Neuronal stem cell (in vitro differentiated cells): ENCODE measurements around the gene SLC2A10.

Experiments
- DNase-seq: peaks from one replicate; pipeline ENCODE4 v3.0.0-alpha.2; 2013; ENCODE audit warnings: low spot score
- H2AFZ ChIP-seq: one replicate; pipeline ENCODE4 v1.6.1; 2013; ENCODE audit warnings: mild to moderate bottlenecking, low read length, inconsistent platforms
- H2AK5ac ChIP-seq: 2 replicates; pipeline ENCODE4 v1.6.1; 2013; ENCODE audit warnings: low read depth, mild to moderate bottlenecking, inconsistent platforms, low read length, moderate library complexity, mixed read lengths
- H2BK120ac ChIP-seq: 2 replicates; pipeline ENCODE4 v1.6.1; 2013; ENCODE audit warnings: low read depth, mild to moderate bottlenecking, inconsistent platforms, low read length, moderate library complexity, mixed read lengths
- H2BK12ac ChIP-seq: one replicate; pipeline ENCODE4 v1.6.1; 2013; ENCODE audit warnings: low read length, inconsistent platforms
- H2BK15ac ChIP-seq: 2 replicates; pipeline ENCODE4 v1.6.1; 2013; ENCODE audit warnings: mild to moderate bottlenecking, low read length, inconsistent platforms, mixed read lengths
- H2BK5ac ChIP-seq: one replicate; pipeline ENCODE4 v1.6.1; 2013; ENCODE audit warnings: inconsistent platforms, mild to moderate bottlenecking, low read length, moderate library complexity
- H3K14ac ChIP-seq: one replicate; pipeline ENCODE4 v1.6.1; 2013; ENCODE audit warnings: low read length, inconsistent platforms
- H3K18ac ChIP-seq: 2 replicates; pipeline ENCODE4 v1.6.1; 2013; ENCODE audit warnings: low read length, inconsistent platforms
- H3K23ac ChIP-seq: 2 replicates; pipeline ENCODE4 v1.6.1; 2013; ENCODE audit warnings: low read depth, mild to moderate bottlenecking, mixed read lengths, low read length, inconsistent platforms; ENCODE audit not compliant: poor library complexity
- H3K27ac ChIP-seq: replicated peaks from 3 replicates; pipeline ENCODE4 v1.5.1; 2013; ENCODE audit warnings: low read length, inconsistent platforms
- H3K27me3 ChIP-seq, 3 experiments: 2 replicates each; pipeline ENCODE4 v1.6.1; 2013; ENCODE audit warnings: low read length in 3 of 3, mild to moderate bottlenecking in 2 of 3, inconsistent platforms in 1 of 3, low read depth in 1 of 3, mixed read lengths in 1 of 3, moderate library complexity in 1 of 3; ENCODE audit not compliant: control insufficient read depth in 3 of 3, insufficient read depth in 3 of 3
- H3K36me3 ChIP-seq, 2 donors: replicated peaks in 1 of 2; 2 replicates each; pipeline ENCODE4 v1.6.1; 2013; ENCODE audit warnings: low read length in 2 of 2; ENCODE audit not compliant: control insufficient read depth in 2 of 2, insufficient read depth in 2 of 2
- H3K4ac ChIP-seq: 2 replicates; pipeline ENCODE4 v1.6.1; 2013; ENCODE audit warnings: inconsistent platforms, mild to moderate bottlenecking, low read length, moderate library complexity
- H3K4me1 ChIP-seq, 2 donors: 1 replicate in 1 of 2; 2 replicates in 1 of 2; pipeline ENCODE4 v1.6.1; 2013; ENCODE audit warnings: low read length in 2 of 2, low read depth in 1 of 2; ENCODE audit not compliant: control insufficient read depth in 2 of 2, insufficient read depth in 1 of 2
- H3K4me2 ChIP-seq: one replicate; pipeline ENCODE4 v1.6.1; 2013; ENCODE audit warnings: mild to moderate bottlenecking, low read length, inconsistent platforms; ENCODE audit not compliant: insufficient read depth, poor library complexity, severe bottlenecking
- H3K4me3 ChIP-seq, 2 donors: 2 replicates each; pipeline ENCODE4 v1.5.1; 2013; ENCODE audit warnings: low read length in 2 of 2, mild to moderate bottlenecking in 2 of 2, inconsistent platforms in 1 of 2, moderate library complexity in 1 of 2
- H3K79me1 ChIP-seq: one replicate; pipeline ENCODE4 v1.6.1; 2013; ENCODE audit warnings: low read depth, mild to moderate bottlenecking, inconsistent platforms, low read length, moderate library complexity
- H3K9ac ChIP-seq: one replicate; pipeline ENCODE4 v1.6.1; 2013; ENCODE audit warnings: mild to moderate bottlenecking, low read depth, low read length, inconsistent platforms; ENCODE audit not compliant: poor library complexity
- H3K9me3 ChIP-seq, 2 donors: replicated peaks in 1 of 2; 2 replicates each; pipeline versions ENCODE3 to v1.6.1; 2013; ENCODE audit warnings: low read length in 2 of 2, mild to moderate bottlenecking in 2 of 2, inconsistent platforms in 1 of 2, low read depth in 1 of 2, mixed read lengths in 1 of 2, moderate library complexity in 1 of 2; ENCODE audit not compliant: control insufficient read depth in 2 of 2, insufficient read depth in 1 of 2
- H4K8ac ChIP-seq: one replicate; pipeline ENCODE4 v1.6.1; 2013; ENCODE audit warnings: low read depth, mild to moderate bottlenecking, inconsistent platforms, low read length, moderate library complexity
- H4K91ac ChIP-seq: one replicate; pipeline ENCODE4 v1.6.1; 2013; ENCODE audit warnings: low read length, low read depth, mild to moderate bottlenecking, inconsistent platforms; ENCODE audit not compliant: poor library complexity
- WGBS, 2 donors: extraction: QIAGEN DNeasy Blood & Tissue Kit; methylation state at CpG; one replicate each; pipeline ENCODE4 v1.1.7; 2013; ENCODE audit warnings: missing lambda C conversion rate in 2 of 2, mixed read lengths in 1 of 2; ENCODE audit not compliant: insufficient read length in 2 of 2, insufficient replicate concordance in 1 of 2; ENCODE audit errors: extremely low coverage in 2 of 2; 5-methylcytosine and 5-hydroxymethylcytosine counted together

Gene SLC2A10

GRCh38 chr20:46696791-46697279, 12.6 kb upstream of the SLC2A10 start:
- Histone ChIP-seq H3K36me3 (no peaks in the 10 kb centered on the region), H3K79me1 (no peaks in the 10 kb centered on the region), H3K4me1 (peaks cover 4 to 32% of the 10 kb centered on the region in 2 donors), H2AFZ (peak overlapping the region; percentile 14), H3K9me3 (peaks cover 0 to 5% of the 10 kb centered on the region in 2 donors), H3K4me3 (no peak overlapping the region), H3K23ac (no peak overlapping the region), H3K27ac (no peak overlapping the region), H3K4ac (no peak overlapping the region), H3K9ac (no peak overlapping the region), H2BK12ac (no peak overlapping the region), H2BK5ac (no peak overlapping the region), H2BK120ac (no peak overlapping the region), H2AK5ac (peak overlapping the region; percentile 54), H2BK15ac (peak overlapping the region; percentile 27), H4K91ac (no peak overlapping the region), H3K4me2 (no peak overlapping the region), H3K14ac (no peak overlapping the region), H4K8ac (no peak overlapping the region), H3K27me3 (no peaks in the 10 kb centered on the region), H3K18ac (no peak overlapping the region)
- DNase-seq, result no peak
- WGBS, 2 donors, result no CpG with 5 or more reads among the region's 3 CpGs

GRCh38 chr20:46698788-46699187, 10.7 kb upstream of the SLC2A10 start:
- no peak overlapping the region for H2BK15ac ChIP-seq

GRCh38 chr20:46699651-46700359, 9.6 kb upstream of the SLC2A10 start:
- H3K23ac ChIP-seq, result no peak overlapping the region
- DNase-seq, result no peak
- no peak overlapping the region for H4K8ac ChIP-seq
- no peaks in the 10 kb centered on the region for H3K27me3 ChIP-seq
- no peaks in the 10 kb centered on the region for H3K36me3 ChIP-seq
- WGBS, 2 donors, result no CpG with 5 or more reads among the region's 12 CpGs
- H2AFZ ChIP-seq, result no peak overlapping the region
- peaks cover 7 to 28% of the 10 kb centered on the region in 2 donors for H3K4me1 ChIP-seq
- H3K9me3 ChIP-seq, result peaks cover 0 to 5% of the 10 kb centered on the region in 2 donors
- H2BK5ac ChIP-seq, result no peak overlapping the region
- no peak overlapping the region for H3K27ac ChIP-seq
- H2BK15ac ChIP-seq, result no peak overlapping the region
- no peak overlapping the region for H3K4me3 ChIP-seq
- H3K18ac ChIP-seq, result no peak overlapping the region
- no peak overlapping the region for H3K4me2 ChIP-seq
- no peak overlapping the region for H2BK120ac ChIP-seq
- H2AK5ac ChIP-seq, result no peak overlapping the region
- H2BK12ac ChIP-seq, result no peak overlapping the region
- no peak overlapping the region for H3K4ac ChIP-seq
- no peaks in the 10 kb centered on the region for H3K79me1 ChIP-seq
- no peak overlapping the region for H4K91ac ChIP-seq
- H3K9ac ChIP-seq, result no peak overlapping the region
- H3K14ac ChIP-seq, result no peak overlapping the region

More at GRCh38 chr20:46698788-46699187, 10.7 kb upstream of the SLC2A10 start:
- H3K9me3 ChIP-seq, result peaks cover 0 to 5% of the 10 kb centered on the region in 2 donors
- WGBS, 2 donors, result no CpG with 5 or more reads among the region's 2 CpGs
- DNase-seq, result no peak
- no peak overlapping the region for H3K14ac ChIP-seq
- no peak overlapping the region for H2BK5ac ChIP-seq
- H4K8ac ChIP-seq, result no peak overlapping the region
- no peak overlapping the region for H3K18ac ChIP-seq
- no peak overlapping the region for H3K4me3 ChIP-seq
- no peak overlapping the region for H3K4ac ChIP-seq
- no peaks in the 10 kb centered on the region for H3K27me3 ChIP-seq
- no peak overlapping the region for H3K4me2 ChIP-seq
- no peak overlapping the region for H3K27ac ChIP-seq
- no peak overlapping the region for H3K9ac ChIP-seq
- H2BK120ac ChIP-seq, result no peak overlapping the region
- H3K79me1 ChIP-seq, result no peaks in the 10 kb centered on the region
- H3K4me1 ChIP-seq, result peaks cover 4 to 32% of the 10 kb centered on the region in 2 donors
- no peak overlapping the region for H3K23ac ChIP-seq
- H2AK5ac ChIP-seq, result no peak overlapping the region
- no peak overlapping the region for H4K91ac ChIP-seq
- H2BK12ac ChIP-seq, result no peak overlapping the region
- H2AFZ ChIP-seq, result no peak overlapping the region
- no peaks in the 10 kb centered on the region for H3K36me3 ChIP-seq

- no peak overlapping the region for H3K14ac ChIP-seq
- H2BK5ac ChIP-seq, result no peak overlapping the region
- no peak for DNase-seq
Measured at GRCh38 chr20:46700481-46700880, 9.0 kb upstream of the SLC2A10 start.

More at GRCh38 chr20:46700481-46700880, 9.0 kb upstream of the SLC2A10 start:
- Histone ChIP-seq H4K91ac (no peak overlapping the region), H3K23ac (no peak overlapping the region), H3K79me1 (no peaks in the 10 kb centered on the region), H2BK120ac (no peak overlapping the region), H2AK5ac (no peak overlapping the region), H2AFZ (no peak overlapping the region), H2BK15ac (no peak overlapping the region), H3K27me3 (no peaks in the 10 kb centered on the region), H3K9ac (no peak overlapping the region), H4K8ac (peak overlapping the region; percentile 7), H3K4me1 (peaks cover 8 to 23% of the 10 kb centered on the region in 2 donors), H3K18ac (no peak overlapping the region), H3K4ac (no peak overlapping the region), H3K4me2 (no peak overlapping the region), H2BK12ac (no peak overlapping the region), H3K36me3 (no peaks in the 10 kb centered on the region), H3K9me3 (peaks cover 1 to 5% of the 10 kb centered on the region in 2 donors), H3K27ac (no peak overlapping the region), H3K4me3 (no peak overlapping the region)
- WGBS, 2 donors, result no CpG with 5 or more reads among the region's 6 CpGs
